Measurements from ENCODE around the gene ADAMTSL5. TPM values are rescaled to one million over a fixed set of nuclear protein-coding genes. Genes with fewer than 3 reads are reported as not detected.

The ADAMTSL5 gene
- total and polyA plus RNA-seq, 7 donors, result 0.71 to 5.8 (median 1.7) TPM; not detected in 1

DNA sequence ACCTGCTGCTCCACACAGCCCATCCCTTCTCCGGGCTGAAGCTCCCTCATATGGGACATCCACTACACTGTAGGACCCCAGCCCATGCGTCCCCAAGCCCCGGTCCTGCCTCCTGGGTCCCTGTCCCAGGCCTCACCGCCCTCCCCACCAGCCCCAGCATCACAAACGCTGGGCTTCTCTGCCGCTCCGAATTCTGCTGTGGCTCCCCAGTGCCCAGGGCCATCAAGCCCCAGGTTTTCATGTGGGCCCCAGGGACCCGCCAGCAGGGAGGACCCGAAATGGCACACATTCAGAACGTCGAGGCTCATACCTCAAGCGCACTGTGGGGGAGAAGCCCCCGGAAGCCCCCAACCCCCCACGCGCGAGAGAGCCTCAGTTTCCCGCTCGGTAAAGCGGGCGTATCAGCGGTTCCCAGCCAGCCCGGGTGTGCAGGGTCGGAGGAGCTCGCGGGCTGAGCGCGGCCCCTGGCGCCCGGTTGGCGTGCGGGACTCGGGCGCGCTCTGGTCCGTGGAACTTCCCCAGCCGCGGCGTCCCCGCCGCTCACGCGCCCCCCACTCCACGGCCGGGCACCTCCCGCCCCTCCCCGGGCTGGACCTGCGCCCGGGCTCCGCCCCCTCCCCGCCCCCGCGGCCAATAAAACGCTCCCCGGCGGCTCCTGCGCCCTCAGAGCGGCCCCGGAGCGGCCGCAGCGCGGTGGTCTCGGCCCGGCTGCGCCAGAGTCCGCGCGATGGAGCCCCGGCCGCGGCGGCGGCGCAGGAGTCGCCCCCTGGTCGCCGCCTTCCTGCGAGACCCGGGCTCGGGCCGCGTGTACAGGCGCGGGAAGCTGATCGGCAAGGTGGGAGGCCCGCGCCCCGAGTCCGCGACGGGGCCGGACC lies 10.8 kb upstream of the ADAMTSL5 start, which contains the start of gene PLK5:
Gene PLK5 (plus strand): TSS at position 666 of the 875 bp plus-strand sequence. CDS start 2,920 bp downstream, outside the sequence.
- peak within 1 kb of the TSS in 3 of 4 donors; percentile 25 to 36 (median 34) for H3K4me3 ChIP-seq
- no peaks in the 10 kb centered on the region for H3K9me3 ChIP-seq
- H3K27ac ChIP-seq, result no peak within 1 kb of the TSS
- peaks cover 0 to 26% (median 20%) of the 10 kb centered on the region in 4 donors for H3K4me1 ChIP-seq
- H3K27me3 ChIP-seq, result peaks cover 25 to 57% (median 56%) of the 10 kb centered on the region in 3 donors
- H3K36me3 ChIP-seq, result no peaks in the 10 kb centered on the region
- TF ChIP-seq POLR2AphosphoS5 (IDR thresholded peaks at IDR 0.05) (no peak), EP300 (IDR thresholded peaks at IDR 0.05) (no peak), CTCF (IDR thresholded peaks at IDR 0.05) (no peak), POLR2A (IDR thresholded peaks at IDR 0.05) (no peak)
- WGBS, 2 donors, result 11 to 12% methylated on average over 92 of the region's 92 CpGs
- intact Hi-C loops (cut with DNase I), result no loop called here
- no peak for DNase-seq

DNA sequence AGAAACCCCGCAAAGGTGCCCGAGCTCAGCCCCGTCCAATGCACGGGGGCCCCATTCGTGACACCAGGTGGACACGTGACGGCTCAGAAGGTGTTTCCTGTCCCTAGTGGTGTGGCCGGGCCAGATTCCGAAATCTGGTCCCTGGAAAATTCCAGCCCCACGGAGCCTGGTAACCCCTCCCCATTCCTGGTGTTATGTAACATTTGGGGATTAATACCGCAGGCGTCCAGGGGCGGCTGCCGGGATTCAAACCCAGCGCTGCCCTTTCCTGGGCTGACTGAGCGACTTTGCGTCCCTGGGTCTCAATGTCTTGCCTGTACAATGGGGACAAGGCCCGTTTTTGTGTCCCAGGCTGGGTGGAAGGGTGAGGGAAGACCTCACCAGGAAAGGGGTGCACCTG lies 10.0 kb upstream of the ADAMTSL5 start:
- TF ChIP-seq POLR2AphosphoS5 (IDR thresholded peaks at IDR 0.05), result no peak
- TF ChIP-seq POLR2A (IDR thresholded peaks at IDR 0.05), result no peak
- TF ChIP-seq CTCF (IDR thresholded peaks at IDR 0.05), result no peak
- no peak for TF ChIP-seq EP300 (IDR thresholded peaks at IDR 0.05)
- peaks cover 25 to 52% (median 51%) of the 10 kb centered on the region in 3 donors for H3K27me3 ChIP-seq

DNA sequence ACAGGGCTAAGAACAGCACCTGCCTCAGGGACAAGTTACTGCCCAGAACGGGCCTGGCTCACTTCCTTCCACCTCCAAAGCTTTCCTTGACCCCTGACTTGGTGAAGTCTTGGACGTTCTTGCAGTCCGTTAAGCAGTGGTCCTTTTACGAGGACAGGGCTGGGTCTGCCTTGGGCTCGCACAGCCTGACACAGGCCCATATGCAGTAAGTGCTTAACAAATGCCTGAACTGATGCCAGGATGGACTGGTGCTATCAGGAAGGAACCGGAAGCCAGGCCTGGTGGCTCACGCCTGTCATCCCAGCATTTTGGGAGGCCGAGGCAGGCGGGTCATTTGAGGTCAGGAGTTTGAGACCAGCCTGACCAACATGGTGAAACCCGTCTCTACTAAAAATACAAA lies 9.2 kb upstream of the ADAMTSL5 start:
- peak overlapping the region in 2 of 4 donors; percentile 41 to 45 for H3K27ac ChIP-seq
- H3K4me1 ChIP-seq, result peaks cover 0 to 26% (median 20%) of the 10 kb centered on the region in 4 donors
- WGBS, 2 donors, result 43 to 68% methylated on average over 10 of the region's 10 CpGs
- TF ChIP-seq EP300 (IDR thresholded peaks at IDR 0.05), result no peak
- TF ChIP-seq CTCF (IDR thresholded peaks at IDR 0.05), result no peak
- no peak for TF ChIP-seq POLR2A (IDR thresholded peaks at IDR 0.05)
- no peak for TF ChIP-seq POLR2AphosphoS5 (IDR thresholded peaks at IDR 0.05)
- no peak overlapping the region for H3K4me3 ChIP-seq
- peaks cover 25 to 45% (median 45%) of the 10 kb centered on the region in 3 donors for H3K27me3 ChIP-seq
- intact Hi-C loops (cut with DNase I), result no loop called here
- H3K9me3 ChIP-seq, result no peaks in the 10 kb centered on the region
- DNase-seq, result no peak
- no peaks in the 10 kb centered on the region for H3K36me3 ChIP-seq

More for the DNA sequence above, 10.0 kb upstream of the ADAMTSL5 start:
- intact Hi-C loops (cut with DNase I), result no loop called here
- Histone ChIP-seq H3K36me3 (no peaks in the 10 kb centered on the region), H3K9me3 (no peaks in the 10 kb centered on the region), H3K27ac (no peak overlapping the region), H3K4me3 (no peak overlapping the region), H3K4me1 (peaks cover 0 to 26% (median 20%) of the 10 kb centered on the region in 4 donors)
- DNase-seq, result no peak
- WGBS, 2 donors, result 62 to 70% methylated on average over 18 of the region's 18 CpGs

- 72 to 75% methylated on average over 14 of the region's 14 CpGs for WGBS, 2 donors
- intact Hi-C loops (cut with DNase I), result no loop called here
- peaks cover 0 to 26% (median 20%) of the 10 kb centered on the region in 4 donors for H3K4me1 ChIP-seq
- peaks cover 25 to 41% (median 41%) of the 10 kb centered on the region in 3 donors for H3K27me3 ChIP-seq
- DNase-seq, result peak; percentile 80
- H3K9me3 ChIP-seq, result no peaks in the 10 kb centered on the region
- H3K27ac ChIP-seq, result peak overlapping the region in 2 of 4 donors; percentile 41 to 45
- H3K36me3 ChIP-seq, result no peaks in the 10 kb centered on the region
- TF ChIP-seq POLR2AphosphoS5 (IDR thresholded peaks at IDR 0.05) (no peak), EP300 (IDR thresholded peaks at IDR 0.05) (no peak), POLR2A (IDR thresholded peaks at IDR 0.05) (no peak), CTCF (IDR thresholded peaks at IDR 0.05) (no peak)
- H3K4me3 ChIP-seq, result no peak overlapping the region
Observed at GRCh38 chr19:1521636-1522035, 8.8 kb upstream of the ADAMTSL5 start.

Measured in sigmoid colon (tissue), 7 donors.